Stimulated activated CD8-positive, alpha-beta memory T cell treated with anti-CD3 and anti-CD28 coated beads, Interleukin-7, amount 100 ng/mL, for 48 hours (primary cell): ENCODE measurements around the gene RALB.
A peak's percentile ranks its signal among the peaks of the same experiment; 100 is the strongest.

Experiments
- DNase-seq, 2 donors: peaks; one replicate each; pipeline ENCODE4 v3.0.0-alpha.2; 2020; ENCODE audit warnings: low read depth in 1 of 2; ENCODE audit errors: extremely low read depth in 1 of 2

Gene RALB

GRCh38 chr2:120330946-120331822 is 78.5 kb downstream of the RALB start:
- no peak for DNase-seq

GRCh38 chr2:120331903-120332302 is 79.3 kb downstream of the RALB start:
- DNase-seq, result no peak

- no peak for DNase-seq
Measured at GRCh38 chr2:120332384-120332783, 79.7 kb downstream of the RALB start.

GRCh38 chr2:120334068-120334467 is 81.4 kb downstream of the RALB start:
- DNase-seq, result no peak

GRCh38 chr2:120336749-120337148 is 84.1 kb downstream of the RALB start:
- no peak for DNase-seq

GRCh38 chr2:120338015-120338414 is 85.4 kb downstream of the RALB start:
- DNase-seq, result no peak

GRCh38 chr2:120341977-120342376 is 89.3 kb downstream of the RALB start:
- DNase-seq, result no peak

- no peak for DNase-seq
Measured at GRCh38 chr2:120342446-120342845, 89.8 kb downstream of the RALB start.

- DNase-seq, result no peak
Measured at GRCh38 chr2:120343100-120343432, 90.4 kb downstream of the RALB start.

- peak; percentile 37 to 39 for DNase-seq
Measured at GRCh38 chr2:120343433-120344105, 90.9 kb downstream of the RALB start.
